Activated CD4-positive, alpha-beta T cell treated with anti-CD3 and anti-CD28 coated beads, Interleukin-10, Interleukin-2, amounts not matched to agents 100 ng/mL and 50 ng/mL, durations not matched to agents 16 hours and 8 hours (primary cell): ENCODE data around the gene CDC45.
"Not testable (repeated sequence)": the region's sequence is repeated elsewhere in the genome, so short reads cannot be mapped to it uniquely, and the experiment has no call there.

ENCODE experiments used
- DNase-seq: peaks from one replicate; pipeline ENCODE4 v3.0.0-alpha.2; 2020

The CDC45 gene

GRCh38 chr22:19533049-19533626, 53.4 kb downstream of the CDC45 start:
- no peak for DNase-seq

DNA sequence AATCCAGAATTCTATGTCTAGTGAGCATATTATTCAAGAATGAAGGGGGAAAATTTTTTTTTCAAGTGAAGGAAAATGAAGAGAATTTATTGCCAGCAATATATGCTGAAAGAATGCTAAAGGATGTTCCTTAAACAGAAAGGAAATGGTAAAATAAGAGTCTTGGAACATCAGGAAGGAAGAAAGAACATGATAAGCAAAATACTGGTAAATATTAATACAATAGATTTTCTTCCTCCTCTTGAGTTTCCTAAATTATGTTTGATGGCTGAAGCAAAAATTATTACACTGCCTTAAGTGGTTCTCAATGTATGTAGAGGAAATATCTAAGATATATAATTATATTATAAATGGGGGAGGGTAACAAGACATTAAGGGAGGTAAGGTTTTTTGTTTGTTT, 54.1 kb downstream of the CDC45 start:
- DNase-seq: no peak

DNA sequence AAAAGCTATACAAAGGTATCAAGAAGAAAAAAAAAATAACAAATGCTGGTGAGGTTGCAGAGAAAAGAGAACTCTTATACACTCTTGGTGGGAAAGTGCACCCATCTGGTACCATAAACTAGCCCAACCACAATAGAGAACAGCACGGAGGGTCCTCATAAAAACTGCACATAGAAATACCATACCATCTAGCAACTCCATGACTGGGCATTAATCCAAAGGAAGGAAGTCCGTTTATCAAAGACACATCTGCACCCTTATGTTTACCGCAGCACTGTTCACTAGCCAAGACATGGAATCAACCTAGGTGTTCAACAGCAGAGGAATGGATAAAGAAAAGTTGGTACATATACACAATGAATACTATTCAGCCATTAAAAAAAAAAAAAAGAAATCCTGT, 55.3 kb downstream of the CDC45 start:
- DNase-seq: no peak

DNA sequence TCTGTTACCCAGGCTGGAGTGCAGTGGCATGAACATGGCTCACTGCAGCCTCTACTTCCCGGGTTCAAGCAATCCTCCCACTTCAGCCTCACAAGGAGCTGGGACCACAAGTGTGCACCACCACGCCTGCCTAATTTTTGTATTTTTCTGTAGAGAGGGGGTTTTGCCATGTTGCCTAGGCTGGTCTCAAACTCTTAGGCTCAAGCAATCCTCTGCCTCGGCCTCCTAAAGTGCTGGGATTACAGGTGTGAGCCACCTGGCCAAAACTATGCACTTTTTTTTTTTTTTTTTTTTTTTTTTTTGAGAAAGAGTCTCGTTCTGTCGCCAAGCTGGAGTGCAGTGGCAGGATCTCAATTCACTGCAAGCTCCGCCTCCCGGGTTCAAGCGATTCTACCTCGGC, 56.8 kb downstream of the CDC45 start:
- DNase-seq: no peak

- no peak for DNase-seq
Measured at GRCh38 chr22:19537941-19538488, 58.3 kb downstream of the CDC45 start.

- DNase-seq: no peak
Measured at GRCh38 chr22:19540394-19540793, 60.7 kb downstream of the CDC45 start.

- DNase-seq: no peak
Measured at GRCh38 chr22:19543970-19544708, 64.4 kb downstream of the CDC45 start.

GRCh38 chr22:19545935-19546207, 66.2 kb downstream of the CDC45 start:
- no peak for DNase-seq

DNA sequence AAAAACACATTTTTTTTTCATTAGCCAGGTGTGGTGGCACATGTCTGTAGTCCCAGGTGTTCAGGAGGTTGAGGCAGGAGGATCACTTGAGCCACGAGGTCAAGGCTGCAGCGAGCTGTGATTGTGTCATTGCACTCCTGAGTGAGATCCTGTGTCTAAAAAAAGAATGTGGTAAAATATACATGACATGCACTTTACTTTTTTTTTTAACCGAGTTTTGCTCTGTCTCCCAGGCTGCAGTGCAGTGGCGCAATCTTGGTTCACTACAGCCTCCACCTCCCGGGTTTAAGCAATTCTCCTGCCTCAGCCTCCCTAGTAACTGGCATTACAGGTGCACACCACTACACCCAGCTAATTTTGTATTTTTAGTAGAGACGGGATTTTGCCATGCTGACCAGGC, 67.0 kb downstream of the CDC45 start:
- no peak for DNase-seq

GRCh38 chr22:19547620-19548019, 67.9 kb downstream of the CDC45 start:
- DNase-seq: no peak

DNA sequence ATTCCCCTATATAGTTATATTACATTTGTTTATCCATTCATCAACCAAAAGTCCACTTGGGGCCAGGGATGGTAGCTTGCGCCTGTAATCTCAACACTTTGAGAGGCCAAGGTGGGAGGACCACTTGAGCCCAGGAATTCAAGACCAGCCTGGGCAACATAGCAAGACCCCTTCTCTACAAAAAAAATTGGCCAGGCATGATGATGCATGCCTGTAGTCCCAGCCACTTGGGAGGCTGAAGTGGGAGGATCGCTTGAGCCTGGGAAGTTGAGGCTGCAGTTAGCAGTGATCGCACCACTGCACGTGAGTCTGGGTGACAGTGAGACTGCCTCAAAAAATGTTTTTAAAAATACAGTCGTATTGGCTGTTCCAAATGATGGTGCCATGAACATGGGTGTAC, 68.7 kb downstream of the CDC45 start:
- not testable (repeated sequence) for DNase-seq

GRCh38 chr22:19548964-19549363, 69.2 kb downstream of the CDC45 start:
- no peak for DNase-seq

DNA sequence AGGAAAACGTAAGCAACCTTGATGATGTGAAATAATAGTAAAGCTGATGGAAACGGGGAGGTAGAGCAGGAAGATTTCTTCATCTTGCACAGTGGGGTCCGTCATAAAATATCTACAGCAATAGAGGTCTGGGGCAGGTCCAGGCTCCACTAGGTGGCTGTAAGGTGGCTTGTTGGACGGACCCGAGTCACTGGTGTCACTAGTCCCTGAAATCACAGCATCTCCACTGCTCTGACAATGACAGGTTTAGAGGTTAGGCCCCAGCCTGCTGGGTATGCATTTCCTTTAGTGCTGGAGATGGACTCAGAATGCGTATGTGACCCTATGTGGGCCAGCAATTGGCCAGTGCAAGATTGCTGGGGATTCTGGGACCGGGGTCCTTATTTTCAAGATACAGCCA, 69.7 kb downstream of the CDC45 start:
- no peak for DNase-seq

DNA sequence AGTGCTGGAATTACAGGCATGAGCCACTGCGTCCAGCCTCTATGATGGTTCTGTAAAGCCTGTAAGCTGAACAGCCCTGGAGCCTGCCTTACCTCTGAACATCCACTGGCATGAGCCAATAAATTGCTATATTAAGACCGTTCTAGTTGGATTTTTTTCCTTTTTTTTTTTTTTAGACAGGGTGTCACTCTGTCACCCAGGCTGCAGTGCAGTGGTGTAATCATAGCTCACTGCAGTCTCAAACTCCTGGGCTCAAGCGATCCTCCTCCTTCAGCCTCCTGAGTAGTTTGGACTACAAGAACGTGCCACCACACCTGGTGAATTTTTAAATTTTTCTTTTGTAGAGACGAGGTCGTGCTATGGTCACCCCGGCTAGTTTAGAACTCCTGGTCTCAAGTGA, 70.7 kb downstream of the CDC45 start:
- no peak for DNase-seq

DNA sequence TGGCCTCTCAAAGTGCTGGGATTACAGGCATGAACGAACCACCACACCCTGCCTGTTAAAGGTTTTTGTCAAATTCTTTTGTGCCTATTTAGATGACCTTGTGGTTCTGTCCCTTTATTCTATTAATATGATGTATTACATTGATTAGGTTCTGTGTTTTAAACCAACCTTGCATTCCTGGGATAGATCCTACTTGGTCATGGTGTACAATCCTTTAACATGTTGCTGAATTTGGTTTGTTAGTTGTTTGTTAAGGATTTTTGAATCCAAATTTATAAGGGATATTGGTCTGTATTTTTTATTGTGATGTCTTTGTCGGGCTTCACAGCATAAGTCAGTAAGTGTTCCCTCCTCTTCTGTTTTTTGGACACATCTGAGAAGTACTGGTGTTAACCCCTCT, 73.5 kb downstream of the CDC45 start:
- no peak for DNase-seq

- no peak for DNase-seq
Measured at GRCh38 chr22:19554834-19555404, 75.2 kb downstream of the CDC45 start.

DNA sequence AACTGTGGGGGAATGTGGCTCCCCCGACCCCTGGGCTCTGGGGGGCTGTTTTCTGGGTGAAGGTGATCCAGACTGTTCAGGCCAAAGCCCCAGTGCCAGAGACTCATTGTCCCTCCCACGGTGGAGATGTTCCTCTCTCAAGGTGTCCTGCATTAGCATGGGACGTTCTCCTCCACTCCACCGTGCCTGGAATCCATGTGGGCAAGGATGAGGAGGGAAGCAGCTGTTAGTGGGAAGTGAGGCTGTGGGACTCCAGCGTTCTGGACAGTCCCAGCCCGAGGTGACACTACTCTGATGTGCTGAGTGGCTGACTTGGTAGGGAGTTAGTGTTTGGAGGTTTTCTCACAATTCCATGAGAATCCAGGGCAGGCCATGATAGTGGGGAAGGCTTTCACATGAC, 75.9 kb downstream of the CDC45 start:
- no peak for DNase-seq

- no peak for DNase-seq
Measured at GRCh38 chr22:19556963-19557545, 77.3 kb downstream of the CDC45 start.

GRCh38 chr22:19559324-19559811, 79.6 kb downstream of the CDC45 start:
- DNase-seq: no peak

DNA sequence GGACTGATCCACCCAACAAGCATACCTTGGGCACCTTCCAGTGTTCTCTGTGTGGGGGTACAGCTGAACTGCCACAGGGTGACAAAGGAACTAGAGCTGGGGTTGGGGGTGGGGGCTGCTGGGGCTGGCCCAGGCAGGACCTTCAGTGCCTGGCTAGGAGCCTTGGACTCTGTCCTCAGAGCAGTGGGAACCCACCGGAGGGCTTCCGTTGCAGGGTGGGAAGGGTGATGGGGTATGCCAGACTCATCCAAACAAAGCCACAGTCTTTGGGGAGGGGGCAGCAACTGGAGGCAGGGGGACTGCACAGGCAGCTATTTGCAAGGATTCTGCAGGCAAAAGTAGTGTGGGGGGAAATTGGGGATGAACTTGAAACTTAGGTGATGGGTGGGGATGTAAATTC, 80.2 kb downstream of the CDC45 start:
- no peak for DNase-seq

GRCh38 chr22:19565382-19566278, 85.9 kb downstream of the CDC45 start:
- no peak for DNase-seq

DNA sequence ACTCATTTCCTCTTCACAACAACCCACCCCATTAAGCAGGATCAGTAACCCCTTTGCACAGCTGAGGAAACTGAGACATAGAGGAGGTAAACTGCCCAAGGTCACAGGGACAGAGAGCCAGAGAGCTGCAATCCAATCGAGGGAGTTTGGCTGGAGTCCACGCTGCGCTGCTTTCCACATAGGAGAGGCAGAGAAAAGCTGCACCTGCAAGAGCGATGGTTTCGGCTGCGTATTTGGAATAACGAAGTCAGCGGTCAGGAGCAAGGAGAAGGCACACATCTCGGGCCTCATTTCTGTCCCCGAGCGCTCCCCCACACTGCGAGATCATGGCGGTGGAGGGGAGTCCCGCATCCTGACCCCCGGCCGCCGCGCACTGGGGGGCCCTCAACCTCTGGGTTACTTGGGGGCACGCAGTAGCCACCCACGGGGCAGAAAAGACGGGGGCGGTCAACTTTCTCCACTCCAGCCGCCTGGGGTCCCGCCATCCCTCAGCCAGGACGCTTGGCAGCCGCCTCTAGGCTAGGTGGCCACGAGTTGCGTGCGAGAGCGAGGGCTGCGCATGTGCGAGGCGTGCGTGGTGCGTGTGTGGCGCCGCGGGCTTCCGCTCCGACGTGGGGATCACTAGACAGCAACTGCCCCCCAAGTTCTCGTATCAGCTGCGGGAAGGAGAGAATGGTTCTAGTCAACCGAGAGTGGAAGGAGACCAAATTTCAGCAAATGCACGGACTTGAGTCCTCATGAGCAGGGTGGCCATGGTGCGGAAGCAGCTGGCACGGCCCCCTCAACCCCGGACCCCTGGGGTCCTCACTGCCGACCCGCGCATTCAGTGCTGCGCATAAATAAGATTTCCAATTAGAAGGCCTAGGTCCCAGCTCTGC, 86.8 kb downstream of the CDC45 start:
- no peak for DNase-seq
